HG02763 (cell line): ENCODE results near the gene KRTAP3-3.

Experiments used
- ATAC-seq: cut with Tn5 transposase; IDR thresholded peaks from one replicate; pipeline ENCODE4 v1.9.1; 2021; ENCODE audit warnings: mild to moderate bottlenecking, moderate library complexity; ENCODE audit not compliant: unreplicated experiment

The KRTAP3-3 gene

DNA sequence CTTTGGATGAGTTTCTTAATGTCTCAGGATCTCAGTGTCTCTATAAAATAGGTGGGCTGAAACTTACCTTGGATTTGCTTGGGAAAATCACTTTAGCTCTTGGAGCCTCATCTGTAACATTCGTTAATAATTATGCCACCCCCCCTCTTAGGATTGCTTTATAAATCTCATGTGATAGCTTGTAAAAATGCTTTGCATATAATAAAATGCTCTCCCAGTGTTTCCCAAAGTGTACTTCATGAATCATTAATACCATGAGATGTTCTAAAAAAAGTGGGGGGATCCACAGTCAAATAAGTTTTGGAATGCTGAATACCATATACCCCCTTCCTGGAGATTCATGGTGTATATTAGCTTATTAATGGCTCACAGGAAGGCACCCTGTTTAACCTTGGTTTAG is 32.4 kb downstream of the KRTAP3-3 start:
- ATAC-seq = no peak

DNA sequence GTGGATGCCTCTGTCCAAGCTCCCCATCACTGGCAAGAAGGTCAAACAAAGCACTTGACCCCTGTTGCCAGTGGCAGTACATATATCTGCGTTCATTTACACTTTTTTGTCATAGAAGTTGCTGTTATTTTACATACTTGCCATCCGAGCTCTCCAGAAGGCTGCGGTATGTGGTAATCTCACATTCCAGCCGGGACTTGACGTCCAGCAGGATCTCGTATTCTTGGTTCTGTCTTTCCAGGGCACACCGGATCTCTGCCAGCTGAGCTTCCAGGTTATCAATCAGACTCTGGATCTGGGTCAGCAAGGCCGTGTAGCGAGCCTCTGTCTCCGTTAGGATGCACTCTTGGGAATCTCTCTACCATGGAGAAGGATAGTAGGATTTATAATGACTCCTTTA is 33.8 kb downstream of the KRTAP3-3 start:
- no peak for ATAC-seq

DNA sequence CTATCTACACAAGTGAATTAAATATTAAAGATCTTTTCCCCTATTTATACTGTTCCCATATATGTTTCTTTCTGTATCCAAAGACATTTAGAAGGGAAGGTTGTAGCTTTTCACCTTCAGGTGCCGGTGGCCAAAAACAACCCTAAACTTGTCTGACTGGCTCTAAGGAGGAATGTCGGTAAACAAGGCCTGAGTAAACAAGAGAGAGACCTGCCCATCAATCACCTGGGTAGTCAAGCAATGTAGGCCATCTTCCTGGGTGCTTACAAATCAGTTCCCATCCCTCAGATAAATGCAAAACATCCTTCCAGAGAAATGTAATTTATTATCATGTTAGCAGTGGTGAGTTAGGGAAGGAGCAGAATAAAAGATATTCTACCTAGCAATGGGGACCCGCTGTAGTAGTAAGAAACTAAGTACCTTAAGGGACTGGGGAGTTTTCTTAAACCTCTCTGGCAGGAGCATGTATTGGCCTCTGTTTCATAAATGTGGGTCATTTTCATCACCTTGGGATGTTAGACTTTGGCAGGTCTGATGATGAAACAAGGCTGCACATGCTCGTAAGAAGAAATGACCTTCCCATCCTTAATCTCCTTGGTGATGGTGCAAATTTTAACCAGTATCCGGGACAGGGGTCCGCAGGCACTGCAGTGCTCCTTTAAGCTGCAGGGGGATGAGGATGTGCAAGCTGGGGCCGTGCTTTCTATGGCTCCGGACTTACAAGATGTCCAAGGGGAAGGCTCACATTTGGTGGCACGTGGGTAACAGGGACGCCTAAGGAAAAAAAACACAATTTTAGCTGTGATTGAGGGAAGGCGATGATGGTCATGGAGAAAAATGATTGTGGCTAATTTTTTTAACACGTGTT is 35.6 kb downstream of the KRTAP3-3 start:
- no peak for ATAC-seq

DNA sequence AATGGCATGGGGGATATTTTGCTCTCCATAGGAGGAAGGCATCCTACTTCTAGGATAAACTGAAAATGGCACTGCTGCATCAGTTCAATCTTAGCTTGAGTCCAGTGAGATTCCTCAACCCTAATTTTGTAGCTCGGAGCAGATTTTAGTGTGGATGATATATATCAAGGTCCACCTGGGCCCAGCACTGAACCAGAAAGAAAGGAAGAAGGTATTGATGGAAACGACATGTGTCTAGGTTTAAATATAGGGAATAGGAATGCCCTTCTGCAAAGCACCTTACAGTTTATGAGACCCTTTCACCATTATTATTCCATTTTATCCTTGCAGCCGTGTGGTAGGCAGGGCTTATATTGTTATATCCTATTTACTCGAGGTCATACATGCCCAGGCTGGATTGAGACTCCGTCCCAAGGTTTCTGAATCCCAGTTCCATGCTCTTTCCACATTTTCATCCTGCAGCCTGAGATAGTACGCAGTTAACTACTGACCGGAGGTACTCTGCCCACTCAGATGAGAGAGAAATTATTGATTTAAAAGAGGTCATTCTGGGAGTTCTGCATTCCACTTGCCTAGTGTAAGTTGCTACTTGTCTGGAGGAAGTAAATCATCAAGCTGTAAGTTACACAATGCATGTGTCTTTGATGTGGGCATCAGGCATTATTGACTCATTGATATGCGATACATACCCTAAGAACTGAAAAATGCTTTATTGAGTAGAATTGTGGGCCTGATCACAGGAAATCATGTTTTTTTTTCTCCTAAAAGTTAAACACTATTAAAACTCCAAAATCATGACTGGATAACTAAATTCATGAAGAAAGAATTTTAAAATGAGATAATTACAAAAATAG is 37.3 kb downstream of the KRTAP3-3 start:
- no peak for ATAC-seq

DNA sequence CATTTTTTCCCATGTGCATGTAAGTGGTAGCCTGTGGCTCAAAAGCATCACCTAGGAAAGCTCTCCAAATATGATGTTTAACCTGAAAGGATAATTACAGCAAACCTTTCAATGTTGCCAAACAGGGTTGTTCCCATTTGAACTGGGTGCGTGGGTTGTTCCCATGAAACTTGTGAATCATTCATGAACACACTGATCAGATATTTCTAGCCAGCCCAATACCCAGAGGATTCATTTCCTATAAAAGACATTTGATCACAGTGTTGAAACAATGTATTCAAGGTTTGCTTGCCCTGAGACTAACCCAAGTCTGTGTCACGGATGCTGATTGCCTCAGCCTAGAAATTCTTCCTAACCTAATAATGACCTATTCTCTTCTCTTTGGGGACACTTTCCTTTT is 40.1 kb downstream of the KRTAP3-3 start:
- ATAC-seq = no peak

DNA sequence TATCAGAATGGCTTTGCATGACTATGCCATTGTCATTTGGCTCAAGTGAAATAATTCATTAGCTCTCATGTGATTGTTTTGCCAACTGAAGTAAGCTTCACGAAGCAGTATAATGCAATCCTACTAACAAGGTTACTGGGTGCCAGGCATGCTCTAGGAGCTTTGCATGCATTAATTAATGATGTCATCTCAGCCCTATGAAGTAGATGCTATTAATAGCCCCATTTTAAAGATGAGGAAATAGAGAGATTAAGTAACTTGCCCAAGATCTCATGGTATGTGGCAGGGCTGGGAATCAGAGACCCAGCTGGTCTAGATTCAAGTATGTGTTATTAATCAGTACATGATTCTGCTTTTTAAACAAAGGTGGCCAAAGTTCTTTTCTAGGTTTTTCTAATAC is 41.3 kb downstream of the KRTAP3-3 start:
- ATAC-seq = no peak

DNA sequence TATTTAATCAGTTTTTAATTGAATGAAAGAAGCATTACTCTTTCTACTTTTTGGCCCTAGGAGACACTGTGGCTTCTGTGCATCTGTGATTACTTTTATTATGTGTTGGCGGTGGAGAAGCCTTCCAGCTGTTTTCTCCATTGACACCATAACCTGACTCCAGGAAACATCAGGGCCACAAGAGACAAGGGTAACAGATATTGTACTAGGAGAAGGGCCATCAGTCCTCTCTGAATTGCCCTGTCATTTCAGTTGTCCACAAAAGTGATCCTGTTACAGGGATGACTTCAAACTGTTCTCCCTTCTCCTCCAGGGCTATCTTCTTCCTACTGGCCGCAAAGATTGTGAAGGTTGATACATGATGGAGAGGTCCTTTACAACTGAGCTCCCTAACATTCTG is 41.8 kb downstream of the KRTAP3-3 start:
- no peak for ATAC-seq

DNA sequence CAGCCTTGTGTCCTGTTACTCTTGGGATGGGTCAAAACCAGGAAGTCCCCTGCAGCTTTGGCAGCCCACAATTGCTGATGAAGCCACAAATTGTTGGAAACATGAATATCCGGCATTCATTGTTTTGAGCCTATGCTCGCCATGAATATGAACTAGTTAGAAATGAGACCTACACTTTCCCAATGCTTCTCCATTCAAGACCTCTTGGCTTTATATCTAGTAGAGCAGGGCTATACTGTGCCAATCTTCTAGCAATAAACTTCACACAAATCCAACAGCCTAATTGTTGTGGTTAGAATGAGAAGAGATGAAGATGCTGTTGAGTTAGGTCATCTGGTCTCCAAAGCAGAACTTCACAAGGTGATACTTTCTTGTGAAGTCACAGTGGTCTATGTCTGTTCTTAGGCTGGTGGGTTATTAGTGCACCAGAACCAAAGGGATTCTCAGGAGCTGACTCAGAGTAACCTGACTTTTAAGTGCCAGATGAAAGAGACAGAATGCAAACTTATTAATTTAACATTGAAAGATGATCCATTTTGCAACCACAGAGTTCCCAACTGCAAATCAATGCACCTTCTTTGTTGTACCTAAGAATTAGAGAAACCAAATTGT is 42.8 kb downstream of the KRTAP3-3 start:
- ATAC-seq = no peak

DNA sequence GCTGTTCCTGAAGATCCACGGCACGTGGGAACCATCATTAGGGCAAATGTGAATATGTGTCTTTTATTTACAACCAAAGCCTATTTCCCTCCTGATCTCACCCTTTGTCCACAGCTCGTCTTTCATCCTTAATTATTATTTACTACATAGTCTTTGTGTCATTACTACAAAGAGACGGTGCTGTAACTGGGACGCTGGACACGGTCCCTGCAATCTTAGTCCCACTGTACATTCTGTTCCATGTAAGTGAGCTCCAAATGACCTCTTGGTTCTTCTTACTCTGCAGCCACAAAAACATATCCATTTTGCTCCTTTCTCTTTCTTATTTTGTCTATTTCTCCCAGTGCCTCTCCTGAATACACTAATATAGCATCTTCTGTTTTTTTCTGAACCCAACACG is 43.8 kb downstream of the KRTAP3-3 start:
- no peak for ATAC-seq

DNA sequence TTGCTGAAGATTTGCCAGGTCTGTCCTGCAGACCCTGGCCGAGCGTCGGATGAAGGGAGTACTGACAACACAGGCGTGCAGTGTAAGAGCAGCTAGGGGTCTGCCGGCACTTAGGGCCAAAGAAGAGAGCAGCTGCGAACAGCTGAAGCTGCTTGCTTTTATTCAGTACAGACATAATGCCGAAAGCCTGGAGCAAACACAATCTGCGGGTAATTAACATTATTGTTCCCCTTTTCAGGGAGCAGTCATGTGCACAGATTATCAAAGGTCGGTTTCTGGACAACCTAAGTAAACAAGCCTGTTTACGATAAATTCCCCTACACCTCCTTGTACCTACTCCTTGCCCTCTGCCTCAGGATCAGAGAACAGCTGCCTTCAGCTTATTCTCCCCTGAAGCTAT is 44.5 kb downstream of the KRTAP3-3 start:
- no peak for ATAC-seq

DNA sequence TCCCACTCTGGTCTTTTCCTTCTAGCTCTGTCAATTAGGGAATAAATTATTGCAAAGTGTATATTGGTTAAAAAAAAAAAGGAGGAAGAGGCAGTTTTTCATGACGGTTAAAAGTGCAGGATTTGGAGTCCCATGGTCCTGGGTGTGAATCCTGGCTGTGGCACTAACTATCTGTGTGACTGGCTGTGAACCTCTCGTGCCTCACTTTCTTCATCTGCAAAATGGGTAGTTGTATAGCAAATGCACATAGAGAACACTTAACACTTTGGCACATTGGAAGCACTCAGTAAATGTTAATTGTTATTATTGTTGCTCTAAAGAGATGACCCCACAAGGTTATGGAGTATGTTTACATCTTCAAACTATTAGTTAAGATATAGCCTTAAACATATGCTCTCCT is 46.0 kb downstream of the KRTAP3-3 start:
- ATAC-seq = no peak

DNA sequence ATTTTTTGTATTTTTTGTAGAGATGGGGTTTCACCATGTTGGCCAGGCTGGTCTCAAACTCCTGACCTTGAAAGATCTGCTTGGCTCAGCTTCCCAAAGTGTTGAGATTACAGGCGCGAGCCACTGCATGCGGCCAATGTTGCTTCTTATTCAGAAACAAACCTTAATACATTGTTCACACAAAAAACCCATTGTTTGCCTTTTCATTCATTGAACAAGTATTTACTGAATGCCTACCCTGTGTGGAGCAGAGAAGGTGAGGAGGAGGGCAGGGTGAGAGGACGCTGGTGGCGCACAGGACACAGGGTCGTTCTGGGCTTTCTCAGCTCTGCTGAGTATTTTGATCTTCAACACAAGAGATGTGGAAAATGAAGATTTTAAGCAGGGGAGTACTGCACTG is 48.5 kb downstream of the KRTAP3-3 start:
- no peak for ATAC-seq

DNA sequence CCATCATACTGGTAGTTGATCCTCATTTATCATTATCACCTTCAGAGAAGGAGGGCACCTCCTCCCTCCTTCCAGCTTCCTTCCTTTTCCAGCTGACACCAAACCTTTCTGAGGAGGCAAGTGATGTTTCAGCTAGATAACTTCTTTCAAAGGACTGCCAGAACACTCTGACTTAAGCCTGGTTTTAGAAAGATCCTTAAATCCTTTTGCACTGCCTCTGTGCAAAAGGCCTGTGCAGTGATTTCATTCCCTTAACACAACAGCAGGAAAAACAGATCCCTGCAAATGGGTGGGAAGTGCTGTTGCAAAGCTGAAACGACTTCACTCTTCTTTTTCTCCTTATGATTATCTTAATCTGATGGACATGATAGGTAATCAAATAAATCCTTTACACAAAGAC is 49.4 kb downstream of the KRTAP3-3 start:
- no peak for ATAC-seq
